ENCODE data around the gene IRF2BP1. TPM values are rescaled to one million over a fixed set of nuclear protein-coding genes. Genes with fewer than 3 reads are reported as not detected.

Gene IRF2BP1
- total RNA-seq, 1 donor from 2014 or later: 15.3 TPM

DNA sequence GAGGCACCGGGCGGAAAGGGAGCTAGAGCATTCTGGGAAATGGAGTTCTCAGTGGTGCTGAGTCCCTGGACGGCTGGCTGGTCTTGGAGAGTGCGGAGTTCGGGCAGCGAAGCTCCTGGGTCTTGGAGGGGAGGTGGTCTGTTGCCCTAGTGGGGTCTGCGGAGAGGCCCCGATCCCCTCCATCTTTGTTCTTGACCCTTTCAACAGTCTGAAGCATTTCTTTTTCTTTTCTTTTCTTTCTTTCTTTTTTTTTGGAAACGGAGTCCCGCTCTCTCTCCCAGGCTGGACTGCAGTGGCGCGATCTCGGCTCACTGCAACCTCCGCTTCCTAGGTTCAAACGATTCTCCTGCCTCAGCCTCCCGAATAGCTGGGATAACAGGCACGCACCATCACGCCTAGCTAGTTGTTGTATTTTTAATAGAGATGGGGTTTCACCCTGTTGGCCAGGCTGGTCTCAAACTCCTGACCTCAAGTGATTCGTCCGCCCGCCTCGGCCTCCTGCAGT, 22.6 kb downstream of the IRF2BP1 start:
- intact Hi-C loops (cut with micrococcal nuclease): loop anchor here (1.0 to 2.0 kb wide), 8 partner anchors 23 to 279 kb away; partner anchors contain the start of genes CCDC61, DMWD, FBXO46 and IRF2BP1

DNA sequence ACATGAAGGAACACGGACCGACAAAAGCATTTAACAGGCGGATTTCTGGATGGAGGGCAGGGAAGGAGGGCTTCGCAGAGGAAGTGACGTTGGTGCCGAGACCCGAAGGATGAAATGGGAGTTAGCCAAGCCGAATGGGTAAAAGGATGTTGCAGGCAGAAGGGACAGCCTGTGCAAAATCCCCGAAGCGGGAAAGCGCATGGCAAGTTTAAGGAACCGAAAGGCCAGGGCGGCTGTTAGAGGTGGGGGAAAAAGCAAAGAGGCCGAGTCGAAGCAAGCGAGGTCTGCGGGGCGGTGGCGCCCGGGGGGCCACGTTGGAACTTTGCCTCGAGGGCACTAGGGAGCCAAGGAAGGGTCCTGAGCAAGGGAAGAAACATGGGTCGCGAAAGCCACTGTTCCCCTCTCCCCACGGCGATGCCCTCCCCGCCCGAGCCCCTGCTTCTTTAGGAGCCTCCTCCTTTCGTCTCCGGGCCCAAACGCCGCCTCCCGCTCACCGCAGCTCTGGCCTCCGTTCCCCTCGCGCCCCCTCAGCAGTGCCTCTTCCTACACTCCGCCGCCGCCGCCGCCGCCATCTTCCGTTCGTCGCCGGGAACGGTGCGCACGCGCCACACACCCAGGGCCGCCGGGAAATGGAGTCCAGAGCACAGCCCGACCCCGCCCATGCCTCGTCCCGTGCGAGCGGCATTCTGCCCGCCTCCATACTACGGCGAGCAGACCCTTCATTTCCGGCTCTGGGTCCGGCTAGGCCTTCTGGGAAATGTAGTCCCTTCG, 23.2 kb downstream of the IRF2BP1 start, which contains the start of gene SYMPK:
Gene SYMPK, minus strand, starts transcription at position 584 of the 771 bp plus-strand sequence. CDS start 8,652 bp downstream, outside the sequence.
- intact Hi-C loops (cut with micrococcal nuclease): loop anchor here (1.0 to 2.0 kb wide), 8 partner anchors 24 to 278 kb away; partner anchors contain the start of genes CCDC61, DMWD, FBXO46 and IRF2BP1

DNA sequence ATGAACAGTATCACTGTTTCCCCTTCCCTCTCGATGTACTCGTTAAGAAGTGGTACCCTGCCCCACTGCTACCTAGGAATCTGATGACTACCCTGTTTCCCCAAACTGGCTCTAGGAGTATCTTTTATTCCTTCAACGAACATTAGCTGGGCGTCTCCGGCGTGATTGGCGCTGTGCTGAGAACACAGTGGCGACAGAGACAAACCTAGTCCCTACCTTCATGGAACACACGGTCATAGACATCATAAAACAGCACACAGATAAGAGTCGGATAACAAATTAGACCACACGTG, 23.7 kb downstream of the IRF2BP1 start:
- intact Hi-C loops (cut with micrococcal nuclease): loop anchor here (2.0 kb wide), 4 partner anchors 69 to 277 kb away; partner anchors contain the start of genes CCDC61, DMWD, FBXO46 and OPA3

DNA sequence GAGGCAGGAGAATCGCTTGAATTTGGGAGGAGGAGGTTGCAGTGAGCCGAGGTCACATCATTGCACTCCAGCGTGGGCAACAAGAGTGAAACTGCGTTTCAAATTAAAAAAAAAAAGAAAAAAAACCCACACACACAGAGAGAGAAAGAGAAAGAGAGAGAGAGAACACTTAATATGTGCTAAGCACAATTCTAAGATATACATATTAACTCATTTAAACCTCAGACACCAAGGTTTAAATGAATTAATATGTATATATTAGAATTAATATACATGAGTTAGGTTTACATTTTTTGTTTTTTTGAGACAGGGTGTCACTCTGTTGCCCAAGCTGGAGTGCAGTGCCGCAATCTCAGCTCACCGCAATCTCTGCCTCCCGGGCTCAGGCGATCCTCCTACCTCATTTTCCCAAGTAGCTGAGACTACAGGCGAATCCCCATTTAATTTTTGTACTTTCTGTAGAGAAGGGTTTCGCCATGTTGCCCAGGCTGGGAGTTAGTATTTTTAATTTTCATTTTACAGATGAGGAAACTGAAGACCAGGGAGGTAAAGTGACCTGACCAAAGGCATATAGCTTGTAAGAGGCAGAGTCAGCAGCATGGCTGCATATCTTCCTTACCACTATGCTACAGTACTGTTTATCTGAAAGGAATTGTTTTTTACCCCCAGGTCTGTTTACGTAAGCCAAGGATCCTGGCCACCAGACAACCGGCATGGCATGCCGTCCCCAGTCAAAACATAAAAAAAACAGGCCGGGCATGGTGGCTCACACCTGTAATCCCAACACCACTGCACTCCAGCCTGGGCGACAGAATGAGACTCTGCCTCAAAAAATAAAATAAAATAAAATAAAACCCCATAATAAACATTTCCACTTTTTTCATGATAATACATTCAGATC, 25.3 kb downstream of the IRF2BP1 start:
- intact Hi-C loops (cut with micrococcal nuclease): no loop called here

DNA sequence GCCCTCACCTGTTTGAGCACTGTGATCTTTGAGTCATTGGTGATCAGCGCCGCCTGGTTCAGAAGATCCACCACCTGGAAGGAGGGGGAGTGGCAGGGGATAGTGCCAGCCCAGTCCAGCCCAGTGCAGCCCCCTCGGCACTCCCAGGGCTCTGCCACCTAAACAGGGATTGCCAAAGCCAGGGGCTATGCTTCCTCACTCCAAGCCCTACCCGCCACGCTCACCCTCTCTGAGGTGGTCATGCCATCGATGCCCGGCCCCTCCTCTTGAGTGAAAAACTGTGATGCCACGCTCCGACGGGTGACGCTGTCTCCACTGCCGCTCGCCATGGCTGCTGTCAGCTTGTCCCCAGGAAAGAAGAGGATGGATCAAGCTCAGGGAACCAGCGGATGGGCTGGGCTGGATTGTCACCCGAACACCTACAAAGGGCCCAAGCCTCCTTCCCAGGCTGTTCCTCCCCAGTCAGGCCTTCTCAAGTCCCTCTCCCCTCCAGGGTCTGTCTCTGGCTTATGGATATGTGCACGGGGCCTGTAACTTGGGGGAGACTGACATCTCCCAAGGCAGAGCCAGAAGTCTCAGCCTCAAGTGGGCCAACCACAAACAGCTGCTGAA, 31.7 kb downstream of the IRF2BP1 start:
- intact Hi-C loops (cut with micrococcal nuclease): no loop called here

DNA sequence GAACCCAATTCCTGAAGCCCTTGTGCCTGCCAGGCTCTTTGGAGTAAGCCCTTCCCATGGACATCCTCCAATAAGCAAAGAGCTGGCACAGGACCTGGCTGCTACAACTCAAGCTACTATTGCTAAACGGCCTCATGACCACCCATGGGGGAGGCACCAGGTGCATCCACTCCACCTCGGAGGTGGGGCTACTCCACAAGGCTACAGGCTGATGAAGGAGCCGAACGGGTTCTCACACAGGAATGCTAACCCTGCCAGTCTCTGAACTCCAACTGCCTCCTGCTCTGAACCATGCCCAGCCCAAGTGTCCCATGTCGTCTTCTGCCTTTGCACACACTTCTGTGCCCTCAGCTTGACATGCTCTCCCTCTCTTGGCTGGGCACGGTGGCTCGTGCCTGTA, 33.0 kb downstream of the IRF2BP1 start:
- intact Hi-C loops (cut with micrococcal nuclease): no loop called here

DNA sequence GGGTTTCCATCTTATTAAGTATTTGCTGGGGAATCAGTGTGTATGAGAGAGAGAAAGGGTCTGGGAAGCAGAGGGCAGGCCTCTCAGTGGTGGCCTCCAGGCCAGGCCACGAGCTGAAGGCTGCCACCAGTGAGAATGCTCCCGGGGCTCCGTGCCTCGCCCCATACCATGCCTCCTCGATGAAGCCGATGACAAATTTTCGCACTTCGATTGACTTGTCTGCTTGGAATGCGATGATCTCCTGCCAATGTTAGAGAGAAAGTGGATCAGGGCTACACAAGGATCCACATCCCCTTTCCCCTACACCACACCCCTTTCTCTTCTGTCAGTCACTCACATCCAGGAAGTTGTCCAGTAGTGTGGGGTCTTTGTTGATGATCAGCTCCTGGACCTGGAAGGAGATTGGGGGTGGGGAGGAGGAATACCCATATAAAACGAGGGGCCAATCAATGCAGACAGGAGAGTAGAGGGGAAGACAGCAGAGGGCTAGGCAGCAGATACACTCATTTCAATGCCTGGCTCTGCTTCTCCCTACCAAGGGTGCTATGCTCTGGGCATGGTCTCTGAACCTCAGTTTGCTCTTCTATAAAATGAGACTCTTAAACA, 33.7 kb downstream of the IRF2BP1 start:
- intact Hi-C loops (cut with micrococcal nuclease): no loop called here

DNA sequence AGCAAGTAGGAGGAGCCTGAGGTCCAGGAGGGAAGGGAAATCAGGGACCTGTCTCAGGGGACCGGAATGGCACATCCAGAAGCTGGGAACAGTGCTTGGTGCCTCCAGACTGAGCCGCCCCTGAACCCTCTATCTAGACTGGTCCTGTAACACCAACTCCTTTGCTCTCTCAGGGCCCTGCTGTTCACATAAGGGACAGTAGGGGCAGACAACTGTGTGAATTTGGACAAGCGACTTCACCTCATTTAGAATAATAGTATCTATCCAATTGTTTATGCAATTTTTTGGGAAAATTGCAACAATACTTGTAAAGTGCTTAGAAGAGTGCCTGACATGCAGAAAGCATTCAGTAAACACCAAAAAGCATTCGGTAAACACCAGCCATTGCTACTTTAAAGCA, 37.0 kb downstream of the IRF2BP1 start:
- intact Hi-C loops (cut with micrococcal nuclease): no loop called here

DNA sequence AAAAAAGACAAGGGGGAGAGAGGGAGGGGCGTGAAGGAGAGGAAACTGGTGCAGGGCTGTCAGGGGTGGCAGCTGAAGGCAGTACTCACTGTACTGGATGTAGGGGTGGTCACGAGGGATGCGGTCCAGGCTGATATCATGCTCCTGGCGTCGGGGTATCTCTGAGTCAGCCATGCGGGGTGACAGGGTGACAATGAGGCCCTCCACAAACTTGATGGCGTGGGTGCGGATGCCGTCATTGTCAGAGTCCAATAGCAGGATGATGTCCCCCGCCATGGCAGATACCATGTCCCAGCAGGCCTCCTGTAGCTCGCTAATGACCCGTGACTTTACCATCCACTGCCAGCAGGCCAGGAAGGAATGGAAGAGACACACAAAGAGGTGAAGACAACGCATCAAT, 38.3 kb downstream of the IRF2BP1 start:
- intact Hi-C loops (cut with micrococcal nuclease): no loop called here

DNA sequence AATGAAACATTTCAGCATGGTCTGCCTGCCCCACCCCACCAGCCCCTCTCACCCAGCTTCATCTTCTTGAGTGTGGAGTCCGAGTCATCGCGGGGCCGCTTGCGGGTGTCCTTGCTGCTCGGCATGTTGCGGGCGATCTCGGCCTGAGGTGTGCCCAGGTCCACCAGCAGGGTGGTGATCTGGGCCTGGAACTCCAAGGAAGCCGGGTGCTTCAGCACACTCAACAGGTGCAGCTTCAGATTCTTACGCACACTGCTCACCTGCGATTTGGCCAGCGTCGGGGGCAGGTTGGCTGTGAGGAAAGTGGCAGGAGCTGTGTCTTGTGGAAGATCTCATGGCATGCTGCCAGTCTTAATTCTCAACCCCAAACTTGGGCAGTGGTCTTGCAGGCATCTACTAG, 43.7 kb downstream of the IRF2BP1 start:
- intact Hi-C loops (cut with micrococcal nuclease): no loop called here

DNA sequence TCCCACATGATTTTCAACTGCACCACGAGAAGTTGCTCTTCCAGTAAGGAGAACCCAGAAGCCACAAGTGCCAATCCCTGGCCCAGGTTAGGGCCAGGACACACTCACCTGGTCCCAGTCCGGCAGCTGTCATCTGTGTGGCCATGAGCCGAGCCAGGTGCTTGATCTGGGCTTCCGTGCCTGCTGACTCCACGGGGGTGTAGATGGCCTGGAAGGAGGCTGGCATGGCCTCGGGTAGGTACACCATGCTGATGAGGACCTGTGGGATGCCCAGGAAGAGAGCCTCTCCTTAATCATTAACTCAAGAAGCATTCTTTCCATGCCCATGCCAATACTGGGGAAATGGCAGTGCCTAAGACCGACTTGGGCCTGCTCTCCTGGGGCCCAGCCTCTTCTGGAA, 51.0 kb downstream of the IRF2BP1 start:
- intact Hi-C loops (cut with micrococcal nuclease): no loop called here

Other genes with a start within 250 kb of the IRF2BP1 start
- gene EML2, start 246.7 kb downstream of the IRF2BP1 start, total RNA-seq: 105 and 110 TPM in 2 replicates
- 4.7 and 5.1 TPM in 2 replicates for gene GIPR, start 217.9 kb downstream of the IRF2BP1 start, total RNA-seq
- 596 and 605 TPM in 2 replicates for gene SNRPD2, start 194.2 kb downstream of the IRF2BP1 start, total RNA-seq
- 8.2 and 9.1 TPM in 2 replicates for gene QPCTL, start 193.5 kb downstream of the IRF2BP1 start, total RNA-seq
- gene FBXO46, start 155.2 kb downstream of the IRF2BP1 start, total RNA-seq: 38.3 and 38.9 TPM in 2 replicates
- gene MEIOSIN, start 152.7 kb downstream of the IRF2BP1 start, total RNA-seq: not detected in 2 replicates
- 0.68 and 0.82 TPM in 2 replicates for gene SIX5, start 116.9 kb downstream of the IRF2BP1 start, total RNA-seq
- 13.8 and 17.1 TPM in 2 replicates for gene DMPK, start 103.7 kb downstream of the IRF2BP1 start, total RNA-seq
- gene DMWD, start 93.3 kb downstream of the IRF2BP1 start, total RNA-seq: 23.1 and 26.2 TPM in 2 replicates
- 0.39 and 0.50 TPM in 2 replicates for gene RSPH6A, start 70.8 kb downstream of the IRF2BP1 start, total RNA-seq
- 99.9 and 106 TPM in 2 replicates for gene SYMPK, start 23.0 kb downstream of the IRF2BP1 start, total RNA-seq
- not detected in 2 replicates for gene FOXA3, start 21.8 kb downstream of the IRF2BP1 start, total RNA-seq
- gene MYPOP, start 16.5 kb upstream of the IRF2BP1 start, total RNA-seq: 8.8 and 9.8 TPM in 2 replicates
- gene NANOS2, start 28.6 kb upstream of the IRF2BP1 start, total RNA-seq: not detected in 2 replicates
- 0.02 and 0.09 TPM in 2 replicates for gene NOVA2, start 87.7 kb upstream of the IRF2BP1 start, total RNA-seq
- gene CCDC61, start 109.3 kb upstream of the IRF2BP1 start, total RNA-seq: 22.8 and 26.8 TPM in 2 replicates
- gene PGLYRP1, start 136.9 kb upstream of the IRF2BP1 start, total RNA-seq: not detected in 2 replicates
- not detected in 2 replicates for gene IGFL4, start 154.9 kb upstream of the IRF2BP1 start, total RNA-seq
- not detected in 2 replicates for gene IGFL3, start 238.5 kb upstream of the IRF2BP1 start, total RNA-seq